H9 (cell line): ENCODE measurements around the gene TBX1. TPM values are rescaled to one million over a fixed set of nuclear protein-coding genes. Genes with fewer than 3 reads are reported as not detected.

Source experiments
- DNase-seq: peaks from one replicate; pipeline ENCODE4 v3.0.0-alpha.2; 2017
- H2AFZ ChIP-seq: one replicate; pipeline ENCODE4 v1.6.1; 2013; ENCODE audit warnings: mild to moderate bottlenecking, low read length, control low read depth, moderate library complexity
- H2AK5ac ChIP-seq: 2 replicates; pipeline ENCODE4 v1.6.1; 2013; ENCODE audit warnings: low read length, control low read depth, mixed read lengths; ENCODE audit not compliant: insufficient read length
- H2BK120ac ChIP-seq: one replicate; pipeline ENCODE4 v1.6.1; 2013; ENCODE audit warnings: low read depth, mild to moderate bottlenecking, low read length, control low read depth, inconsistent platforms; ENCODE audit not compliant: poor library complexity, severe bottlenecking
- H2BK12ac ChIP-seq: 2 replicates; pipeline ENCODE4 v1.6.1; 2013; ENCODE audit warnings: low read length, control low read depth, mixed read lengths, low read depth; ENCODE audit not compliant: insufficient read length
- H2BK15ac ChIP-seq: 2 replicates; pipeline ENCODE4 v1.6.1; 2013; ENCODE audit warnings: low read depth, low read length, control low read depth
- H2BK20ac ChIP-seq: one replicate; pipeline ENCODE4 v1.6.1; 2013; ENCODE audit warnings: low read depth, mild to moderate bottlenecking, low read length, control low read depth, inconsistent platforms; ENCODE audit not compliant: poor library complexity, severe bottlenecking
- H2BK5ac ChIP-seq: 2 replicates; pipeline ENCODE4 v1.6.1; 2013; ENCODE audit warnings: low read length, control low read depth, mixed read lengths; ENCODE audit not compliant: insufficient read length
- H3K14ac ChIP-seq: 2 replicates; pipeline ENCODE4 v1.6.1; 2013; ENCODE audit warnings: low read length, control low read depth; ENCODE audit not compliant: insufficient read depth
- H3K18ac ChIP-seq: 2 replicates; pipeline ENCODE4 v1.6.1; 2013; ENCODE audit warnings: low read depth, mild to moderate bottlenecking, mixed read lengths, low read length, control low read depth; ENCODE audit not compliant: insufficient read length
- H3K23ac ChIP-seq: 2 replicates; pipeline ENCODE4 v1.6.1; 2013; ENCODE audit warnings: low read length, control low read depth, mixed read lengths, low read depth; ENCODE audit not compliant: insufficient read length
- H3K23me2 ChIP-seq: 2 replicates; pipeline ENCODE4 v1.6.1; 2013; ENCODE audit warnings: low read depth, mild to moderate bottlenecking, mixed read lengths, low read length, control low read depth; ENCODE audit not compliant: insufficient read length, poor library complexity, severe bottlenecking
- H3K27ac ChIP-seq: 2 replicates; pipeline ENCODE4 v1.5.1; 2013; ENCODE audit warnings: low read length, control low read depth, mixed read lengths, low read depth; ENCODE audit not compliant: insufficient read length
- H3K27me3 ChIP-seq: 2 replicates; pipeline ENCODE4 v1.6.1; 2013; ENCODE audit warnings: low read length, control low read depth, inconsistent platforms; ENCODE audit not compliant: insufficient read depth
- H3K4ac ChIP-seq: 2 replicates; pipeline ENCODE4 v1.6.1; 2013; ENCODE audit warnings: low read depth, mild to moderate bottlenecking, control low read depth, inconsistent platforms, low read length, moderate library complexity
- H3K4me1 ChIP-seq: 2 replicates; pipeline ENCODE4 v1.6.1; 2013; ENCODE audit warnings: low read length, control low read depth, inconsistent platforms; ENCODE audit not compliant: insufficient read depth
- H3K4me2 ChIP-seq: 2 replicates; pipeline ENCODE4 v1.6.1; 2013; ENCODE audit warnings: low read length, control low read depth, mixed read lengths; ENCODE audit not compliant: insufficient read length, insufficient read depth
- H3K56ac ChIP-seq: 2 replicates; pipeline ENCODE4 v1.6.1; 2013; ENCODE audit warnings: low read depth, mild to moderate bottlenecking, mixed read lengths, low read length, control low read depth; ENCODE audit not compliant: insufficient read length
- H3K79me1 ChIP-seq: 2 replicates; pipeline ENCODE4 v1.6.1; 2013; ENCODE audit warnings: low read depth, mild to moderate bottlenecking, moderate library complexity, low read length, control low read depth, inconsistent platforms; ENCODE audit not compliant: insufficient read depth, poor library complexity, severe bottlenecking
- H3K79me2 ChIP-seq: 2 replicates; pipeline ENCODE4 v1.6.1; 2013; ENCODE audit warnings: low read length, control low read depth, inconsistent platforms; ENCODE audit not compliant: insufficient read depth
- H3K9ac ChIP-seq: 2 replicates; pipeline ENCODE4 v1.6.1; 2013; ENCODE audit warnings: low read length, control low read depth, mixed read lengths; ENCODE audit not compliant: insufficient read length; ENCODE audit errors: extremely low read depth
- H3K9me3 ChIP-seq: one replicate; pipeline ENCODE4 v1.6.1; 2013; ENCODE audit warnings: low read depth, low read length, inconsistent platforms; ENCODE audit not compliant: control insufficient read depth
- H3T11ph ChIP-seq: one replicate; pipeline ENCODE4 v1.6.1; 2013; ENCODE audit warnings: mild to moderate bottlenecking, low read length, control low read depth, inconsistent platforms
- H4K20me1 ChIP-seq: one replicate; pipeline ENCODE4 v1.6.1; 2013; ENCODE audit not compliant: control insufficient read depth, insufficient read length, insufficient read depth
- H4K5ac ChIP-seq: 2 replicates; pipeline ENCODE4 v1.6.1; 2013; ENCODE audit warnings: low read depth, mild to moderate bottlenecking, mixed read lengths, low read length, control low read depth; ENCODE audit not compliant: insufficient read length
- H4K8ac ChIP-seq: replicated peaks from 2 replicates; pipeline ENCODE4 v1.6.1; 2013; ENCODE audit warnings: low read length, control low read depth, mixed read lengths, low read depth; ENCODE audit not compliant: insufficient read length
- H4K91ac ChIP-seq: 2 replicates; pipeline ENCODE4 v1.6.1; 2013; ENCODE audit warnings: low read depth, mild to moderate bottlenecking, moderate library complexity, mixed read lengths, low read length, control low read depth; ENCODE audit not compliant: insufficient read length
- H3K27ac Mint-ChIP-seq, 3 experiments: 2 replicates in 2 of 3; 3 replicates in 1 of 3; pipeline ENCODE4 v1.8.0; 2020 to 2021; ENCODE audit warnings: mixed read lengths in 3 of 3, mild to moderate bottlenecking in 1 of 3, moderate library complexity in 1 of 3
- H3K27me3 Mint-ChIP-seq: 2 replicates; pipeline ENCODE4 v1.8.0; 2021; ENCODE audit warnings: low read depth, mild to moderate bottlenecking, moderate library complexity, mixed read lengths
- H3K36me3 Mint-ChIP-seq, 3 experiments: 2 replicates in 2 of 3; 3 replicates in 1 of 3; pipeline ENCODE4 v1.8.0; 2020 to 2021; ENCODE audit warnings: low read depth in 3 of 3, mixed read lengths in 3 of 3; ENCODE audit not compliant: insufficient read depth in 1 of 3
- H3K4me1 Mint-ChIP-seq, 2 experiments: 2 replicates each; pipeline ENCODE4 v1.8.0; 2020; ENCODE audit warnings: mixed read lengths in 2 of 2
- H3K4me3 Mint-ChIP-seq, 2 experiments: 2 replicates in 1 of 2; 3 replicates in 1 of 2; pipeline ENCODE4 v1.8.0; 2020 to 2021; ENCODE audit warnings: mild to moderate bottlenecking in 2 of 2, mixed read lengths in 2 of 2, moderate library complexity in 1 of 2
- H3K9me3 Mint-ChIP-seq, 2 experiments: 2 replicates in 1 of 2; 3 replicates in 1 of 2; pipeline ENCODE4 v1.8.0; 2020; ENCODE audit warnings: mild to moderate bottlenecking in 2 of 2, mixed read lengths in 2 of 2, moderate library complexity in 1 of 2
- WGBS: extraction: QIAGEN DNeasy Blood & Tissue Kit; methylation state at CpG from one replicate; pipeline ENCODE4 v1.1.7; 2013; ENCODE audit warnings: missing lambda C conversion rate, low lambda C conversion rate, mixed read lengths; ENCODE audit not compliant: insufficient read length; ENCODE audit errors: extremely low coverage; 5-methylcytosine and 5-hydroxymethylcytosine counted together
- total RNA-seq: library from RNA; stranded (reverse); gene quantifications from 2 replicates; pipeline ENCODE4 v1.2.1, GENCODE V29; 2021
- TF ChIP-seq, protein P1 (sequence below): fragments of 200-600 bp; sonication (generic); conservative IDR thresholded peaks from 3 replicates; pipeline ENCODE4 v1.8.0; 2021; ENCODE audit warnings: antibody characterized with exemption, mild to moderate bottlenecking

TBX1 gene
- total RNA-seq, 1 experiment from 2014 or later, result 2.2 TPM

DNA sequence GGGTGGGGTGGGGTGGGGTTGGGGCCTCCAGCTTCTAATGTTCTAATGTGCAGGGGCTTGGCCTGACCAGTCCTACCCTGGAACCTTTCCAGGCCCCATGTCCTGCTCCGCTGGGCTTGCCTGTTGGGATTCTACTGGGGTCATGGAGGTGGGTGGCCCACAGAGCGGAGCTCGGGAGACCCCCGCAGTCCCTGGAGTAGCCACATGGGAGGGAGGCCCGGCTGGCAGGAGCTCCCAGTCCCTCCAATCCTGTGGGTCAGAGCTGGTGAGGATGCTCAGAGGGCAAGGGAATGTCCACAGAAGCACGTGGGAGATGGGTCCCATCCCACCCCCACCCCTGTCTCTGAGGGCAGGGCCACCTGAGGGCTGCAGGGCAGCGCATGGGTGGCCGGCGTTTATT, 43.4 kb upstream of the TBX1 start:
- no peak overlapping the region for H3K4me2 ChIP-seq
- H3T11ph ChIP-seq, result no peak overlapping the region
- H2BK15ac ChIP-seq, result no peak overlapping the region
- Mint-ChIP-seq H3K27me3 (peaks cover 79% of the 10 kb centered on the region), H3K4me1 (peaks cover 13 to 27% of the 10 kb centered on the region in 2 experiments), H3K27ac (no peak overlapping the region), H3K4me3 (0 out of 5 replicates have a peak overlapping the region, but pooled peaks of 1 of the 2 experiments have one; percentile 38), H3K9me3 (peaks cover 6 to 8% of the 10 kb centered on the region in 2 experiments; a peak in 3 of 5 replicates), H3K36me3 (peaks cover 7 to 18% (median 12%) of the 10 kb centered on the region in 3 experiments; a peak in 6 of 7 replicates)
- no peak overlapping the region for H3K4ac ChIP-seq
- H3K56ac ChIP-seq, result no peak overlapping the region
- H3K27me3 ChIP-seq, result peaks cover 30% of the 10 kb centered on the region; the same call in 1 of the 2 replicates
- no peak overlapping the region for H2AFZ ChIP-seq
- H3K18ac ChIP-seq, result no peak overlapping the region
- H2AK5ac ChIP-seq, result no peak overlapping the region
- H4K91ac ChIP-seq, result no peak overlapping the region
- H3K14ac ChIP-seq, result no peak overlapping the region
- H2BK120ac ChIP-seq, result no peak overlapping the region
- no peak overlapping the region for H3K9ac ChIP-seq
- H3K27ac ChIP-seq, result no peak overlapping the region
- H3K23ac ChIP-seq, result no peak overlapping the region
- H3K79me1 ChIP-seq, result no peaks in the 10 kb centered on the region
- H3K79me2 ChIP-seq, result no peaks in the 10 kb centered on the region
- no peak overlapping the region for H2BK20ac ChIP-seq
- peaks cover 2% of the 10 kb centered on the region for H4K20me1 ChIP-seq
- no peak overlapping the region for H4K8ac ChIP-seq
- H3K23me2 ChIP-seq, result peaks cover 10% of the 10 kb centered on the region
- no peaks in the 10 kb centered on the region for H3K9me3 ChIP-seq
- no peak overlapping the region for H2BK5ac ChIP-seq
- DNase-seq, result no peak
- H2BK12ac ChIP-seq, result no peak overlapping the region
- peaks cover 2% of the 10 kb centered on the region; the same call in 1 of the 2 replicates for H3K4me1 ChIP-seq
- H4K5ac ChIP-seq, result no peak overlapping the region
- no CpG with 5 or more reads among the region's 9 CpGs for WGBS
- TF ChIP-seq, protein P1, sequence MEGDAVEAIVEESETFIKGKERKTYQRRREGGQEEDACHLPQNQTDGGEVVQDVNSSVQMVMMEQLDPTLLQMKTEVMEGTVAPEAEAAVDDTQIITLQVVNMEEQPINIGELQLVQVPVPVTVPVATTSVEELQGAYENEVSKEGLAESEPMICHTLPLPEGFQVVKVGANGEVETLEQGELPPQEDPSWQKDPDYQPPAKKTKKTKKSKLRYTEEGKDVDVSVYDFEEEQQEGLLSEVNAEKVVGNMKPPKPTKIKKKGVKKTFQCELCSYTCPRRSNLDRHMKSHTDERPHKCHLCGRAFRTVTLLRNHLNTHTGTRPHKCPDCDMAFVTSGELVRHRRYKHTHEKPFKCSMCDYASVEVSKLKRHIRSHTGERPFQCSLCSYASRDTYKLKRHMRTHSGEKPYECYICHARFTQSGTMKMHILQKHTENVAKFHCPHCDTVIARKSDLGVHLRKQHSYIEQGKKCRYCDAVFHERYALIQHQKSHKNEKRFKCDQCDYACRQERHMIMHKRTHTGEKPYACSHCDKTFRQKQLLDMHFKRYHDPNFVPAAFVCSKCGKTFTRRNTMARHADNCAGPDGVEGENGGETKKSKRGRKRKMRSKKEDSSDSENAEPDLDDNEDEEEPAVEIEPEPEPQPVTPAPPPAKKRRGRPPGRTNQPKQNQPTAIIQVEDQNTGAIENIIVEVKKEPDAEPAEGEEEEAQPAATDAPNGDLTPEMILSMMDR, result no peak
